HG03558 (cell line): Measurements from ENCODE around the gene ENTPD3.

Experiments used
- ATAC-seq: cut with Tn5 transposase; IDR thresholded peaks from one replicate; pipeline ENCODE4 v1.9.1; 2021; ENCODE audit warnings: moderate number of reproducible peaks; ENCODE audit not compliant: unreplicated experiment; ENCODE audit errors: extremely low read depth

ENTPD3 gene

GRCh38 chr3:40404591-40405198 is 17.7 kb downstream of the ENTPD3 start:
- ATAC-seq, result no peak

- ATAC-seq, result no peak
These were observed 20.0 kb downstream of the ENTPD3 start for GRCh38 chr3:40407007-40407406.

- no peak for ATAC-seq
These were observed 20.6 kb downstream of the ENTPD3 start for GRCh38 chr3:40407611-40408010.

- no peak for ATAC-seq
These were observed 27.3 kb downstream of the ENTPD3 start for GRCh38 chr3:40414270-40414669.

- no peak for ATAC-seq
These were observed 31.0 kb downstream of the ENTPD3 start for GRCh38 chr3:40417845-40418543.

GRCh38 chr3:40422861-40423260 is 35.9 kb downstream of the ENTPD3 start:
- ATAC-seq, result no peak

GRCh38 chr3:40427045-40427669 is 40.2 kb downstream of the ENTPD3 start:
- no peak for ATAC-seq

GRCh38 chr3:40432793-40433192 is 45.8 kb downstream of the ENTPD3 start:
- no peak for ATAC-seq

- no peak for ATAC-seq
These were observed 50.9 kb downstream of the ENTPD3 start for GRCh38 chr3:40437889-40438288.

GRCh38 chr3:40445062-40445461 is 58.1 kb downstream of the ENTPD3 start:
- no peak for ATAC-seq

- no peak for ATAC-seq
These were observed 58.9 kb downstream of the ENTPD3 start for GRCh38 chr3:40445880-40446279.

GRCh38 chr3:40450438-40450837 is 63.5 kb downstream of the ENTPD3 start:
- ATAC-seq, result no peak

GRCh38 chr3:40451551-40451950 is 64.6 kb downstream of the ENTPD3 start:
- no peak for ATAC-seq

- ATAC-seq, result no peak
These were observed 65.1 kb downstream of the ENTPD3 start for GRCh38 chr3:40452057-40452456.

GRCh38 chr3:40452562-40452875 is 65.5 kb downstream of the ENTPD3 start:
- no peak for ATAC-seq

GRCh38 chr3:40452876-40453730 is 66.1 kb downstream of the ENTPD3 start:
- ATAC-seq, result peak; percentile 86

- ATAC-seq, result no peak
These were observed 66.9 kb downstream of the ENTPD3 start for GRCh38 chr3:40453933-40454332.

- no peak for ATAC-seq
These were observed 68.3 kb downstream of the ENTPD3 start for GRCh38 chr3:40455328-40455727.

- ATAC-seq, result no peak
These were observed 69.4 kb downstream of the ENTPD3 start for GRCh38 chr3:40456279-40456939.
